Fibroblast of lung (primary cell): ENCODE data around the gene HRK. TPM values are rescaled to one million over a fixed set of nuclear protein-coding genes. Genes with fewer than 3 reads are reported as not detected.

Source experiments
- DNase-seq, 2 donors: peaks; one replicate each; pipeline versions ENCODE4 v3.0.0 to v3.0.0-alpha.2; 2010; ENCODE audit warnings: low read depth in 2 of 2
- H2AFZ ChIP-seq: 2 replicates; pipeline ENCODE4 v1.5.1; 2012; ENCODE audit warnings: low read length, control low read depth, inconsistent platforms
- H3K27ac ChIP-seq: 2 replicates; pipeline ENCODE4 v1.5.1; 2011; ENCODE audit warnings: low read length, control low read depth; ENCODE audit not compliant: insufficient read depth
- H3K27me3 ChIP-seq: 2 replicates; pipeline ENCODE4 v1.5.1; 2011; ENCODE audit warnings: mild to moderate bottlenecking, low read length; ENCODE audit not compliant: control insufficient read depth, insufficient read depth
- H3K36me3 ChIP-seq: 2 replicates; pipeline ENCODE4 v1.5.1; 2011; ENCODE audit warnings: low read length; ENCODE audit not compliant: control insufficient read depth, insufficient read depth
- H3K4me1 ChIP-seq: 2 replicates; pipeline ENCODE4 v1.5.1; 2011; ENCODE audit warnings: low read length; ENCODE audit not compliant: control insufficient read depth, insufficient read depth; ENCODE audit errors: extremely low read depth
- H3K4me2 ChIP-seq: 2 replicates; pipeline ENCODE4 v1.5.1; 2011; ENCODE audit warnings: low read length, control low read depth; ENCODE audit not compliant: insufficient read depth; ENCODE audit errors: extremely low read depth
- H3K4me3 ChIP-seq, 4 experiments: fragments of 200-600 bp in 1 of 4; sonication (generic) in 1 of 4; replicated peaks in 1 of 4; 2 replicates each; pipeline ENCODE4 v1.5.1; 2011 to 2016; ENCODE audit warnings: low read length in 4 of 4, low read depth in 3 of 4, mild to moderate bottlenecking in 3 of 4, control low read depth in 2 of 4, inconsistent platforms in 1 of 4, mixed read lengths in 1 of 4; ENCODE audit not compliant: insufficient read depth in 1 of 4; ENCODE audit errors: control extremely low read depth in 1 of 4
- H3K79me2 ChIP-seq: 2 replicates; pipeline ENCODE4 v1.5.1; 2012; ENCODE audit warnings: mild to moderate bottlenecking, low read length, inconsistent platforms; ENCODE audit not compliant: control insufficient read depth, insufficient read depth
- H3K9ac ChIP-seq: 2 replicates; pipeline ENCODE4 v1.5.1; 2011; ENCODE audit warnings: mild to moderate bottlenecking, low read length, control low read depth; ENCODE audit not compliant: insufficient read depth
- H3K9me3 ChIP-seq: 2 replicates; pipeline ENCODE4 v1.5.1; 2012; ENCODE audit warnings: low read depth, low read length; ENCODE audit not compliant: control insufficient read depth, insufficient read depth
- H4K20me1 ChIP-seq: 2 replicates; pipeline ENCODE4 v1.5.1; 2011; ENCODE audit warnings: low read length; ENCODE audit not compliant: control insufficient read depth, insufficient read depth; ENCODE audit errors: extremely low read depth
- EZH2 ChIP-seq: IDR thresholded peaks from 2 replicates; pipeline ENCODE4 v1.5.1; 2012; ENCODE audit warnings: low read length, control low read depth, mild to moderate bottlenecking; ENCODE audit errors: missing control alignments
- polyA plus RNA-seq, 2 donors: library from polyadenylated mRNA; depleted of rRNA in 1 of 2; stranded (reverse) in 1 of 2; unstranded in 1 of 2; fragments of >200 nt; gene quantifications; 2 replicates each; pipeline ENCODE4 v1.2.1, GENCODE V29; 2011 to 2012; ENCODE audit warnings: missing spikeins in 1 of 2
- total RNA-seq: library from RNA; depleted of rRNA; stranded (reverse); fragments of >200 nt; gene quantifications from 2 replicates; pipeline ENCODE4 v1.2.1, GENCODE V29; 2014
- TF ChIP-seq, protein P1 (sequence below), 2 donors: IDR thresholded peaks in 1 of 2; conservative IDR thresholded peaks in 1 of 2; 1 replicate in 1 of 2; 2 replicates in 1 of 2; pipeline ENCODE4 v1.5.1; 2011 to 2012; ENCODE audit warnings: low read length in 2 of 2, control low read depth in 1 of 2, inconsistent platforms in 1 of 2, low read depth in 1 of 2, mild to moderate bottlenecking in 1 of 2

Gene HRK
- total and polyA plus RNA-seq, 2 donors (not counting 1 experiment from before 2014, with no cell fraction given), result under 0.01 to 0.08 TPM

DNA sequence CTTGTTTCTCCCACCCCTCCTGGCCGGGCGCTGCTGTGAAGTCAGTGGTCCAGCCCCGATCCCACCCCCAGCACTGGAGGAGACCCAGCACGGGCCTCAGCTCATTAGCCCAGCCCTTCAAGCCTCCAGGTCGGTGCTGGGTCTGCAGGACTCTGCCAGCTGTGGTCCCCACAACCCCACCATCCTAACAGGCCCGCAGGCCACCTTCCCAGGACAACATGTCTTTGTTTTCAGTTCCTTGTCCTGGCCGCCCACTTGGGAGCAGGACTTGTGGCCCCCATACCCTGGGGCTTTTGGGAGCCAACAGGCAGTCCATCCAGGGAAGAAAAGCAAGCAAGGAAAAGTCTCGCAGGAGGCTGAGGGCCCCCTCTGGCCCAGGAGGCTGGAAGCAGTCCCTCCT is 60.0 kb downstream of the HRK start:
- Histone ChIP-seq H2AFZ (no peak overlapping the region), H3K27ac (no peak overlapping the region), H3K9ac (no peak overlapping the region), H3K4me2 (no peak overlapping the region), H3K4me3 (no peak overlapping the region), H3K4me1 (peaks cover 2% of the 10 kb centered on the region), H4K20me1 (no peaks in the 10 kb centered on the region), H3K79me2 (no peaks in the 10 kb centered on the region), H3K27me3 (no peaks in the 10 kb centered on the region), H3K9me3 (no peaks in the 10 kb centered on the region), H3K36me3 (no peaks in the 10 kb centered on the region)
- no peak for DNase-seq
- TF ChIP-seq, protein P1, sequence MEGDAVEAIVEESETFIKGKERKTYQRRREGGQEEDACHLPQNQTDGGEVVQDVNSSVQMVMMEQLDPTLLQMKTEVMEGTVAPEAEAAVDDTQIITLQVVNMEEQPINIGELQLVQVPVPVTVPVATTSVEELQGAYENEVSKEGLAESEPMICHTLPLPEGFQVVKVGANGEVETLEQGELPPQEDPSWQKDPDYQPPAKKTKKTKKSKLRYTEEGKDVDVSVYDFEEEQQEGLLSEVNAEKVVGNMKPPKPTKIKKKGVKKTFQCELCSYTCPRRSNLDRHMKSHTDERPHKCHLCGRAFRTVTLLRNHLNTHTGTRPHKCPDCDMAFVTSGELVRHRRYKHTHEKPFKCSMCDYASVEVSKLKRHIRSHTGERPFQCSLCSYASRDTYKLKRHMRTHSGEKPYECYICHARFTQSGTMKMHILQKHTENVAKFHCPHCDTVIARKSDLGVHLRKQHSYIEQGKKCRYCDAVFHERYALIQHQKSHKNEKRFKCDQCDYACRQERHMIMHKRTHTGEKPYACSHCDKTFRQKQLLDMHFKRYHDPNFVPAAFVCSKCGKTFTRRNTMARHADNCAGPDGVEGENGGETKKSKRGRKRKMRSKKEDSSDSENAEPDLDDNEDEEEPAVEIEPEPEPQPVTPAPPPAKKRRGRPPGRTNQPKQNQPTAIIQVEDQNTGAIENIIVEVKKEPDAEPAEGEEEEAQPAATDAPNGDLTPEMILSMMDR (conservative IDR thresholded peaks at IDR 0.05 in 1 of 2, IDR thresholded peaks at IDR 0.05 in 1 of 2; ENCODE audit: low read depth in 1 of 2, low read length in 2 of 2), result no peak
- no peak for TF ChIP-seq EZH2

- DNase-seq, result no peak
- Histone ChIP-seq H3K27me3 (no peaks in the 10 kb centered on the region), H2AFZ (no peak overlapping the region), H4K20me1 (no peaks in the 10 kb centered on the region), H3K4me1 (peaks cover 2% of the 10 kb centered on the region), H3K79me2 (no peaks in the 10 kb centered on the region), H3K27ac (no peak overlapping the region), H3K36me3 (no peaks in the 10 kb centered on the region), H3K4me3 (no peak overlapping the region), H3K9me3 (no peaks in the 10 kb centered on the region), H3K9ac (no peak overlapping the region), H3K4me2 (no peak overlapping the region)
- TF ChIP-seq, protein P1 (conservative IDR thresholded peaks at IDR 0.05 in 1 of 2, IDR thresholded peaks at IDR 0.05 in 1 of 2; ENCODE audit: low read depth in 1 of 2, low read length in 2 of 2), result no peak
Observed at GRCh38 chr12:116820064-116820656, 61.1 kb downstream of the HRK start.

DNA sequence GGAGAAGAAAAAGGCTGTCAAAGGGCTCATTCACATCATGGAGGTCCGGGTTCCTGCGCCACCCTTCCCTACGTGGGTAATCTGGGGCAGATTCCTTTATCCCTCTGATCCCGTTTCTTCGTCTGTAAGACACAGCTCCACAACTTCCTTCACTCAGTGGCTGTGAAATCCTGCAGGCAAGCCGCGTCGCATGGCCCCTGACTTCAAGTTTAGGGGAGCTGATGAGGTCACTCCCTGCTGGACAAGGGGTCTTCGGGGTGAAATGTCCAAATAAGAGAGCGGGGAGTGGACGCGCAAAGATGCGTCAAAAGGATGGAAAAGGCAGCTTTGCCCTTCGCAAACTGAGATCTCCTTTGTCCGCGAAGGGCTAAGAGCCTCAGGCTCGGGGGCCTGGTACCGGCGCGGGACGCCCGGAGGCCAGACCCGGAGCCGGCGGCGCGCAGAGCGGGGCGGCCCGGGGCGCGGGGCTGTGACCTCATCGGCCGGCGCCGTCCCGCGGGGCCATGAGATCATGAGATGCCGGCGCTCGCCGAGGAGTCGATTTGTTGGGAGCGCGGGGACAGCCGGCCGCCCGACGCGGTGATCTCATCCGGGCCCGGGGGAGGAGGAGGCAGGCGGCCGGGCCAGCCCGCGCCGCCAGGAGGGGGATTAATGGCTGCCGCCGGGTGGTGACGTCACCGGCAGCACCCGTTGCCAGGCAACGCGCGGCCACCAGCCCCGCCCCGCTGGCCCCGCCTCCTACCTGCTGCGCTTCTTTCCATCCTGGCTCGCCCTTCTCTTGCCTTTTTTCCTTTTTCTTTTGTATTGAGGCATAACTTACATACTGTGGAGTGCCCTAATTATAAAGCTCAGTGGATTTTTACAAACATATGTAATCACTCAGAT is 62.1 kb downstream of the HRK start:
- H3K4me3 ChIP-seq, result peak overlapping the region; percentile 73 to 98 (median 81)
- H3K9ac ChIP-seq, result peak overlapping the region; percentile 82
- H2AFZ ChIP-seq, result peak overlapping the region; percentile 86
- no peaks in the 10 kb centered on the region for H3K79me2 ChIP-seq
- H3K27ac ChIP-seq, result peak overlapping the region; percentile 97
- peak; percentile 93 to 94 for DNase-seq
- H3K9me3 ChIP-seq, result no peaks in the 10 kb centered on the region
- peak overlapping the region; percentile 99 for H3K4me2 ChIP-seq
- peaks cover 2% of the 10 kb centered on the region for H3K4me1 ChIP-seq
- no peaks in the 10 kb centered on the region for H3K27me3 ChIP-seq
- TF ChIP-seq, protein P1 (conservative IDR thresholded peaks at IDR 0.05 in 1 of 2, IDR thresholded peaks at IDR 0.05 in 1 of 2; ENCODE audit: low read depth in 1 of 2, low read length in 2 of 2), result no peak
- no peak for TF ChIP-seq EZH2
- H3K36me3 ChIP-seq, result no peaks in the 10 kb centered on the region
- H4K20me1 ChIP-seq, result no peaks in the 10 kb centered on the region
